ENCODE data around the gene RIC1. TPM values are rescaled to one million over a fixed set of nuclear protein-coding genes. Genes with fewer than 3 reads are reported as not detected.
"Not testable (repeated sequence)": the region's sequence is repeated elsewhere in the genome, so short reads cannot be mapped to it uniquely, and the experiment has no call there.

Gene RIC1
- total and polyA plus RNA-seq, 4 donors: 15.4 to 37.0 (median 23.0) TPM

GRCh38 chr9:5790923-5791322 lies 162.0 kb downstream of the RIC1 start:
- Histone ChIP-seq H3K27ac (ENCODE audit: low read depth, low read length) (no peak overlapping the region), H3K4me3 (ENCODE audit: low read depth, low read length) (no peak overlapping the region), H3K4me1 (ENCODE audit: control insufficient read depth, insufficient read depth, low read length) (no peaks in the 10 kb centered on the region), H3K27me3 (ENCODE audit: control insufficient read depth, insufficient read depth, low read length) (no peaks in the 10 kb centered on the region), H3K9me3 (ENCODE audit: control insufficient read depth, insufficient read depth, low read length) (no peaks in the 10 kb centered on the region), H3K36me3 (ENCODE audit: control insufficient read depth, insufficient read depth, low read length) (no peaks in the 10 kb centered on the region)
- DNase-seq (ENCODE audit: low read depth in 4 of 6, low spot score in 6 of 6): peak in 1 of 6 donors; percentile 14
- no CpG with 5 or more reads among the region's 1 CpG for WGBS (ENCODE audit: insufficient coverage)

DNA sequence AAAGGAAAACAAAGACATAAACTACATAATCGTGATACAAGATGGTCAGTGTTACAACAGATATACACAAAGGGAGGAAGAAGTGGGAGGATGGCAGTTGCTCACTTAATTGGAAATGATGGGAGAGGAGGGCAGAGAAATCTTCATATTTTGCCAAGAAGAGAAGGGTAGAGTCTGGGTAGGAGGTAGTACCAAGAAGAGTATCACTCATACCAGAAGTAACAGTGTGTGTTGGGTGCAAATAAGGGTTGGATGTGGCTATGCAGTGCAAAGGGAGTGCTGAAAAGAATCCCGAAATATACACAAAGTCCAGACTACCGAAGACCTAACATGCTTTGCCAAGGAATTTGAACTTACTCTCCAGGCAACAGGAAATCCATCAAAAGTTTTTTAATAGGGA lies 163.0 kb downstream of the RIC1 start:
- Histone ChIP-seq H3K4me1 (ENCODE audit: control insufficient read depth, insufficient read depth, low read length) (no peaks in the 10 kb centered on the region), H3K36me3 (ENCODE audit: control insufficient read depth, insufficient read depth, low read length) (no peaks in the 10 kb centered on the region), H3K27me3 (ENCODE audit: control insufficient read depth, insufficient read depth, low read length) (no peaks in the 10 kb centered on the region), H3K9me3 (ENCODE audit: control insufficient read depth, insufficient read depth, low read length) (no peaks in the 10 kb centered on the region), H3K4me3 (ENCODE audit: low read depth, low read length) (no peak overlapping the region), H3K27ac (ENCODE audit: low read depth, low read length) (no peak overlapping the region)
- DNase-seq (ENCODE audit: low read depth in 4 of 6, low spot score in 6 of 6): no peak
- WGBS (ENCODE audit: insufficient coverage): no CpG with 5 or more reads among the region's 3 CpGs

DNA sequence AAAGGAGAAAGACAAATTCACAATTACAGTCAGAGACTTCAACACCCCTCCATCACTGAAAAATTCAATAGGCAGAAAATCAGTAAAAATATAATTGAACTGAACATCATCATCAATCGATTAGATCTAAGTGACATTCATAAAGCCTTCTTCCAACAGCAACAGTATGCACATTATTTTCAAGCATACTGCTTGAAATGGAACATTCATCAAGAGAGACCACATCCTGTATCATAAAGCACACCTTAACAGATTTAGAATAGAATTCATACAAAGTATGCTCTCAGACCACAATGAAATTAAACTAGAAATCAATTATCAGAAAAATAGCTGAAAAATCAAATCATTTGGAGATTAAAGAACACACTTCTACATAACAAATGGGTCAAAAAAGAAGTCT lies 164.9 kb downstream of the RIC1 start:
- Histone ChIP-seq H3K4me1 (ENCODE audit: control insufficient read depth, insufficient read depth, low read length) (no peaks in the 10 kb centered on the region), H3K27me3 (ENCODE audit: control insufficient read depth, insufficient read depth, low read length) (no peaks in the 10 kb centered on the region), H3K9me3 (ENCODE audit: control insufficient read depth, insufficient read depth, low read length) (no peaks in the 10 kb centered on the region), H3K36me3 (ENCODE audit: control insufficient read depth, insufficient read depth, low read length) (peaks cover 3% of the 10 kb centered on the region), H3K27ac (ENCODE audit: low read depth, low read length) (no peak overlapping the region), H3K4me3 (ENCODE audit: low read depth, low read length) (no peak overlapping the region)
- no CpG with 5 or more reads among the region's 1 CpG for WGBS (ENCODE audit: insufficient coverage)
- no peak for DNase-seq (ENCODE audit: low read depth in 4 of 6, low spot score in 6 of 6)

- no CpG with 5 or more reads among the region's 2 CpGs for WGBS (ENCODE audit: insufficient coverage)
- DNase-seq (ENCODE audit: low read depth in 4 of 6, low spot score in 6 of 6): no peak
- no peaks in the 10 kb centered on the region for H3K9me3 ChIP-seq (ENCODE audit: control insufficient read depth, insufficient read depth, low read length)
- no peaks in the 10 kb centered on the region for H3K4me1 ChIP-seq (ENCODE audit: control insufficient read depth, insufficient read depth, low read length)
- H3K36me3 ChIP-seq (ENCODE audit: control insufficient read depth, insufficient read depth, low read length): peaks cover 3% of the 10 kb centered on the region
- H3K4me3 ChIP-seq (ENCODE audit: low read depth, low read length): no peak overlapping the region
- no peak overlapping the region for H3K27ac ChIP-seq (ENCODE audit: low read depth, low read length)
- no peaks in the 10 kb centered on the region for H3K27me3 ChIP-seq (ENCODE audit: control insufficient read depth, insufficient read depth, low read length)
These were observed 167.4 kb downstream of the RIC1 start for GRCh38 chr9:5796298-5796697.

DNA sequence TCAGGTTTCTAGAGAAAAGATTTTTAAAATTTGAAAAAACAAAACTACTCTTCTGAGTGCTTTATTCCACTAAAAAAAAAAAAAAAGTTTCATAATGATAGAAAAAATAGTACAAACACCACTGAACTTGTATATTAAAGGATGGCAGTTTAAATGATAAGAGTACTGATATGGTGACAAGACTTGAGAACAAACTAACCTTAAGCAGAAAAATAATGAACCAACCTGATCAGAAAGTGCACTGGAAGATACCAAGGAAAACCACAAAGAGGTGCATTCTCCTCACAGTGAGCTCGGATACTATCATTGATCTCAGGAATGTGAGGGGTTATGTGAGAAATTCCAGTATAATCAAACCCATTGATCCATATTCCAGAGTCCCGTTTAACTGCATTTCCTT lies 169.7 kb downstream of the RIC1 start:
- Histone ChIP-seq H3K4me1 (ENCODE audit: control insufficient read depth, insufficient read depth, low read length) (no peaks in the 10 kb centered on the region), H3K27me3 (ENCODE audit: control insufficient read depth, insufficient read depth, low read length) (no peaks in the 10 kb centered on the region), H3K4me3 (ENCODE audit: low read depth, low read length) (no peak overlapping the region), H3K27ac (ENCODE audit: low read depth, low read length) (no peak overlapping the region), H3K36me3 (ENCODE audit: control insufficient read depth, insufficient read depth, low read length) (peaks cover 3% of the 10 kb centered on the region), H3K9me3 (ENCODE audit: control insufficient read depth, insufficient read depth, low read length) (no peaks in the 10 kb centered on the region)
- WGBS (ENCODE audit: insufficient coverage): no CpG with 5 or more reads among the region's 2 CpGs
- DNase-seq (ENCODE audit: low read depth in 4 of 6, low spot score in 6 of 6): no peak

- no peak overlapping the region for H3K4me3 ChIP-seq (ENCODE audit: low read depth, low read length)
- H3K4me1 ChIP-seq (ENCODE audit: control insufficient read depth, insufficient read depth, low read length): no peaks in the 10 kb centered on the region
- no peak overlapping the region for H3K27ac ChIP-seq (ENCODE audit: low read depth, low read length)
- H3K9me3 ChIP-seq (ENCODE audit: control insufficient read depth, insufficient read depth, low read length): no peaks in the 10 kb centered on the region
- DNase-seq (ENCODE audit: low read depth in 4 of 6, low spot score in 6 of 6): peak in 4 of 6 donors; percentile 22 to 85 (median 45)
- peaks cover 3% of the 10 kb centered on the region for H3K36me3 ChIP-seq (ENCODE audit: control insufficient read depth, insufficient read depth, low read length)
- 17% methylated on average over 4 of the region's 5 CpGs for WGBS (ENCODE audit: insufficient coverage)
- H3K27me3 ChIP-seq (ENCODE audit: control insufficient read depth, insufficient read depth, low read length): no peaks in the 10 kb centered on the region
These were observed 170.4 kb downstream of the RIC1 start for GRCh38 chr9:5799314-5799713.

DNA sequence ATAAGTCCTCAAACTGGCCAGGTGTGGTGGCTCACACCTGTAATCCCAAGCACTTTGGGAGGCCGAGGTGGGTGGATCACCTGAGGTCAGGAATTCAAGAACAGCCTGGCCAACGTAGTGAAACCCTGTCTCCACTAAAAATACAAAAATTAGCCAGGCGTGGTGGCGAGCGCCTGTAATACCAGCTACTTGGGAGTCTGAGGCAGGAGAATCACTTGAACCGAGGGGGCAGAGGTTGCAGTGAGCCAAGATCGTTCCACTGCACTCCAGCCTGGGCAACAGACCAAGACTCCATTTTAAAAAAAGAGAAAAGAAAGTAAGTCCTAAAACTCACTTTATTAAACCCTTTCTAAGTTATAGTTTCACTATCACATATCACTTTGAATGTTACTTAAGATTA lies 171.5 kb downstream of the RIC1 start:
- H3K9me3 ChIP-seq (ENCODE audit: control insufficient read depth, insufficient read depth, low read length); H3K4me3 ChIP-seq (ENCODE audit: low read depth, low read length); H3K27me3 ChIP-seq (ENCODE audit: control insufficient read depth, insufficient read depth, low read length); H3K27ac ChIP-seq (ENCODE audit: low read depth, low read length); H3K36me3 ChIP-seq (ENCODE audit: control insufficient read depth, insufficient read depth, low read length); DNase-seq (ENCODE audit: low read depth in 4 of 6, low spot score in 6 of 6); H3K4me1 ChIP-seq (ENCODE audit: control insufficient read depth, insufficient read depth, low read length): not testable (repeated sequence)
- WGBS (ENCODE audit: insufficient coverage): 93% methylated on average over 2 of the region's 7 CpGs

DNA sequence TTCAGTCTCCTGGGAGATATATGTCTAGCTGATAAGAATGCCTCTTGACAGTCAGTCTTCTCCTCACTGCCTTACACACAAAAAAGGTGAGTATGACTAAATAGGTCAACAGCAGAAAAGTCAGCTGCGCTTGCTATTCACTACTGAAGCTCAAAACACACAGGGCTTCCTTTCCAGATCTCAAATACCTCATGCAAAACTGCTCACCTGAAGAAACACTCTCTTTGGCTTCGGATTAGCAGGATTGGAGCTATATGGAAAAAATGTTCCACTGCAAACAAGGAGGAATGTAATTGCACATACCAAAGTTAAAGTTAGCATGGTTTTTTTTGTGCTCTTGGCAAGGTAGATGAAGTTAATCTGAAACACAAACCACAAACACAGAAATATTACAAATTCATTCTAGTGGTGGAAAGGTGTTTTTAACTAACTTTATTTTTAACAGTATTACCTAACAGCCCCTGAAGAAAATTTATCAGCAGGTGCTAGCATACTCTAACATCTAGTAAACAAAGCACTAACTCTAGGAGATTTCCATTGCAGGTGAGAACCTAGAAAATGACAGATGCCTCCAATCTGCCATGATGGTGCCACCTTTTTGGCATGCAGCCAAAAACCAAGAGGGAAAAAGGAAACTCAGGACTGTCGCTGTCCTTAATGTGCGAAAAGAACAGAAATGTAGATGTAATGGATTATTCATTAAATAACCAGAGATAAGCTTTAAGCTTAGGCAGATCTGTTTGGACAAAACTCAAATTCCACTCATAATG lies 172.2 kb downstream of the RIC1 start:
- H3K4me1 ChIP-seq (ENCODE audit: control insufficient read depth, insufficient read depth, low read length): no peaks in the 10 kb centered on the region
- DNase-seq (ENCODE audit: low read depth in 4 of 6, low spot score in 6 of 6): peak in 1 of 6 donors; percentile 23
- H3K4me3 ChIP-seq (ENCODE audit: low read depth, low read length): no peak overlapping the region
- H3K27me3 ChIP-seq (ENCODE audit: control insufficient read depth, insufficient read depth, low read length): no peaks in the 10 kb centered on the region
- no peaks in the 10 kb centered on the region for H3K9me3 ChIP-seq (ENCODE audit: control insufficient read depth, insufficient read depth, low read length)
- peaks cover 3% of the 10 kb centered on the region for H3K36me3 ChIP-seq (ENCODE audit: control insufficient read depth, insufficient read depth, low read length)
- H3K27ac ChIP-seq (ENCODE audit: low read depth, low read length): no peak overlapping the region
- no CpG with 5 or more reads among the region's 4 CpGs for WGBS (ENCODE audit: insufficient coverage)

GRCh38 chr9:5801739-5802113 lies 172.8 kb downstream of the RIC1 start:
- Histone ChIP-seq H3K4me1 (ENCODE audit: control insufficient read depth, insufficient read depth, low read length) (no peaks in the 10 kb centered on the region), H3K36me3 (ENCODE audit: control insufficient read depth, insufficient read depth, low read length) (peaks cover 3% of the 10 kb centered on the region), H3K27me3 (ENCODE audit: control insufficient read depth, insufficient read depth, low read length) (no peaks in the 10 kb centered on the region), H3K9me3 (ENCODE audit: control insufficient read depth, insufficient read depth, low read length) (no peaks in the 10 kb centered on the region), H3K4me3 (ENCODE audit: low read depth, low read length) (no peak overlapping the region), H3K27ac (ENCODE audit: low read depth, low read length) (no peak overlapping the region)
- DNase-seq (ENCODE audit: low read depth in 4 of 6, low spot score in 6 of 6): no peak
- no CpG with 5 or more reads among the region's 3 CpGs for WGBS (ENCODE audit: insufficient coverage)

GRCh38 chr9:5805478-5805877 lies 176.6 kb downstream of the RIC1 start:
- Histone ChIP-seq H3K4me1 (ENCODE audit: control insufficient read depth, insufficient read depth, low read length) (no peaks in the 10 kb centered on the region), H3K27me3 (ENCODE audit: control insufficient read depth, insufficient read depth, low read length) (no peaks in the 10 kb centered on the region), H3K4me3 (ENCODE audit: low read depth, low read length) (no peak overlapping the region), H3K36me3 (ENCODE audit: control insufficient read depth, insufficient read depth, low read length) (no peaks in the 10 kb centered on the region), H3K9me3 (ENCODE audit: control insufficient read depth, insufficient read depth, low read length) (no peaks in the 10 kb centered on the region), H3K27ac (ENCODE audit: low read depth, low read length) (no peak overlapping the region)
- WGBS (ENCODE audit: insufficient coverage): no CpG with 5 or more reads among the region's 3 CpGs
- no peak for DNase-seq (ENCODE audit: low read depth in 4 of 6, low spot score in 6 of 6)

Data from spinal cord (tissue), 10 donors.